Omental fat pad (tissue), 4 donors: Measurements from ENCODE around the gene FXYD2. TPM values are rescaled to one million over a fixed set of nuclear protein-coding genes. Genes with fewer than 3 reads are reported as not detected.
"Not testable (repeated sequence)": the region's sequence is repeated elsewhere in the genome, so short reads cannot be mapped to it uniquely, and the experiment has no call there.

Experiments used
- ATAC-seq: fragments of 150-250 bp; one replicate; pipeline ENCODE4 v1.9.1; 2016; ENCODE audit warnings: mild to moderate bottlenecking, moderate library complexity; ENCODE audit not compliant: low FRiP score
- DNase-seq: peaks from one replicate; pipeline ENCODE4 v3.0.0-alpha.2; 2019; ENCODE audit warnings: low spot score
- total RNA-seq, 4 donors: library from RNA; depleted of rRNA; stranded (reverse); fragments of >200 nt; gene quantifications; one replicate each; pipeline ENCODE4 v1.1.0, GENCODE V29; 2016
- TF ChIP-seq, protein P1 (sequence below), 3 donors: fragments of 450-650 bp; IDR thresholded peaks; one replicate each; pipeline ENCODE4 v1.5.1; 2016 to 2017; ENCODE audit warnings: antibody characterized with exemption in 3 of 3, mild to moderate bottlenecking in 3 of 3, moderate library complexity in 2 of 3

Gene FXYD2
- total RNA-seq, 4 donors from 2014 or later, result 1.1 to 4.3 (median 2.0) TPM

GRCh38 chr11:117870103-117870952 lies 45.8 kb upstream of the FXYD2 start:
- ATAC-seq (no peak), DNase-seq (no peak)
- TF ChIP-seq, protein P1, sequence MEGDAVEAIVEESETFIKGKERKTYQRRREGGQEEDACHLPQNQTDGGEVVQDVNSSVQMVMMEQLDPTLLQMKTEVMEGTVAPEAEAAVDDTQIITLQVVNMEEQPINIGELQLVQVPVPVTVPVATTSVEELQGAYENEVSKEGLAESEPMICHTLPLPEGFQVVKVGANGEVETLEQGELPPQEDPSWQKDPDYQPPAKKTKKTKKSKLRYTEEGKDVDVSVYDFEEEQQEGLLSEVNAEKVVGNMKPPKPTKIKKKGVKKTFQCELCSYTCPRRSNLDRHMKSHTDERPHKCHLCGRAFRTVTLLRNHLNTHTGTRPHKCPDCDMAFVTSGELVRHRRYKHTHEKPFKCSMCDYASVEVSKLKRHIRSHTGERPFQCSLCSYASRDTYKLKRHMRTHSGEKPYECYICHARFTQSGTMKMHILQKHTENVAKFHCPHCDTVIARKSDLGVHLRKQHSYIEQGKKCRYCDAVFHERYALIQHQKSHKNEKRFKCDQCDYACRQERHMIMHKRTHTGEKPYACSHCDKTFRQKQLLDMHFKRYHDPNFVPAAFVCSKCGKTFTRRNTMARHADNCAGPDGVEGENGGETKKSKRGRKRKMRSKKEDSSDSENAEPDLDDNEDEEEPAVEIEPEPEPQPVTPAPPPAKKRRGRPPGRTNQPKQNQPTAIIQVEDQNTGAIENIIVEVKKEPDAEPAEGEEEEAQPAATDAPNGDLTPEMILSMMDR (IDR thresholded peaks at IDR 0.05), result no peak

DNA sequence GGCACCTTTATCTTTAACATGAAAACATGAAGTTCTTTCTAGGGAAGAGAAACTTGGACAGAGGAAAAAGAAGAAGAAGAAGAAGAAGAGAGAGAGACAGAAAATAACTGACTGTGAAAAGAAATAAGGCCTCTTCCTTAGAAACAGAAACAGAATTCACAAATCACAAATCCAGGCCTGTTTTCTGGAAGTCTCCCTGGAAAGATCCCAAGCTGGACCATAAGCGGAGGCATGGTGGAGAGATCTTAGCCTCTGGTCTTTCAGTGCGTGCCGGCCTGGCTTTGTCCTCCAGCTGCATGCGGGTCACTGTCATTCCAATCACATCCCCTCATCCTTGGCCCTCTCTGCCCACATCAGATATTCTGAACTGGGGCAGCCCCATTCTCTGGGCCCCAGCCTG lies 45.1 kb upstream of the FXYD2 start:
- TF ChIP-seq, protein P1 (IDR thresholded peaks at IDR 0.05), result no peak
- no peak for DNase-seq
- ATAC-seq, result no peak

GRCh38 chr11:117868815-117869561 lies 44.4 kb upstream of the FXYD2 start:
- TF ChIP-seq, protein P1 (IDR thresholded peaks at IDR 0.05), result no peak
- DNase-seq (no peak), ATAC-seq (no peak)

DNA sequence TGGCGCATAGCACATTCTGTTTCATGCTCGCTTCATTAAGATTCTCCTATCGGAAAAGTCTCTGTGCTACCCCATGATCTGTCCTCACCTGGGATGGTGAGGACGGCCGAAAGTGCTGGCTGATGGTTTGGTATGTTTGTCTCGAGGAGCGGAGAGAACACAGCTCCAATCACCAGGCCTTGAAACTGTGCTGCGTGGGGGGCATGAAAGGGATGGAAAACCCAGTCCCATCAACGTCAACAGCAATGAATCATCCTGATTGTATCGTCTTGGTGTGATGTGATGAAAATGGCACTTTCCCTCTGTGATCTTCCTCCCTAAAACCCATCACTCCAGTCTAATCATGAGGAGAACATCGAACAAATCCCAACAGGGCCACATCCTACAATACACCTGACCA lies 43.5 kb upstream of the FXYD2 start:
- DNase-seq (no peak), ATAC-seq (no peak)
- TF ChIP-seq, protein P1 (IDR thresholded peaks at IDR 0.05), result no peak

GRCh38 chr11:117866526-117866925 lies 42.0 kb upstream of the FXYD2 start:
- TF ChIP-seq, protein P1 (IDR thresholded peaks at IDR 0.05), result no peak
- no peak for DNase-seq
- no peak for ATAC-seq

- DNase-seq, ATAC-seq: not testable (repeated sequence)
Measured at GRCh38 chr11:117865546-117865945, 41.0 kb upstream of the FXYD2 start.

DNA sequence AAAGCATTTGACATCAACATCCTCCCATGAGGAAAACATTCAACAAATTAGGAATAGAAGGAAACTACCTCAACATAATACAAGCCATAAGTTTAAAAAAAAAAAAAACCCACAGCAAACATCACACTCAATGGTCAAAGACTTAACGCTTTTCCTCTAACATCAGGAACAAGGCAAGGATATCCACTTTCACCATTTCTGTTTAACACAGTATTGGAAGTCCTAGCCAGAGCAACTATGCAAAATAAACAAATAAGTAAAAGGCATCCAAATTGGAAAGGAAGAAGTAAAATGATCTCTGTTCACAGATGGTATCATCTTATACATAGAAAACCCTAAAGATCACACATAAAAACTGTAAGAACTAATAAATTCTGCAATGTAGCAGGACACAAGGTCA lies 38.8 kb upstream of the FXYD2 start:
- DNase-seq (no peak), ATAC-seq (no peak)
- TF ChIP-seq, protein P1 (IDR thresholded peaks at IDR 0.05), result no peak
